Trophoblast cell (in vitro differentiated cells and primary cell): ENCODE data around the gene DUSP5. TPM values are rescaled to one million over a fixed set of nuclear protein-coding genes. Genes with fewer than 3 reads are reported as not detected.

ENCODE experiments used
- DNase-seq, 2 donors: peaks; one replicate each; pipeline ENCODE4 v3.0.0-alpha.2; 2016
- H2AFZ ChIP-seq: 2 replicates; pipeline ENCODE4 v1.6.1; 2013; ENCODE audit warnings: low read length, moderate library complexity, mild to moderate bottlenecking; ENCODE audit not compliant: insufficient read depth, poor library complexity
- H2AK5ac ChIP-seq: 2 replicates; pipeline ENCODE4 v1.6.1; 2013; ENCODE audit warnings: mild to moderate bottlenecking, low read length
- H2BK120ac ChIP-seq: 2 replicates; pipeline ENCODE4 v1.6.1; 2013; ENCODE audit warnings: low read length, mild to moderate bottlenecking, moderate library complexity; ENCODE audit not compliant: insufficient read depth, poor library complexity
- H2BK12ac ChIP-seq: 2 replicates; pipeline ENCODE4 v1.6.1; 2013; ENCODE audit warnings: mild to moderate bottlenecking, low read length, moderate library complexity
- H2BK5ac ChIP-seq: 2 replicates; pipeline ENCODE4 v1.6.1; 2013; ENCODE audit warnings: low read length, low read depth, moderate library complexity, mild to moderate bottlenecking; ENCODE audit not compliant: poor library complexity
- H3K14ac ChIP-seq: 2 replicates; pipeline ENCODE4 v1.6.1; 2013; ENCODE audit warnings: mild to moderate bottlenecking, low read length
- H3K18ac ChIP-seq: 2 replicates; pipeline ENCODE4 v1.6.1; 2013; ENCODE audit warnings: mild to moderate bottlenecking, low read length
- H3K23ac ChIP-seq: 2 replicates; pipeline ENCODE4 v1.6.1; 2013; ENCODE audit warnings: low read length
- H3K27ac ChIP-seq: 2 replicates; pipeline ENCODE4 v1.5.1; 2013; ENCODE audit warnings: low read depth, mild to moderate bottlenecking, inconsistent platforms, low read length, moderate library complexity
- H3K27me3 ChIP-seq: 2 replicates; pipeline ENCODE4 v1.6.1; 2013; ENCODE audit warnings: inconsistent platforms, mild to moderate bottlenecking, low read length, moderate library complexity; ENCODE audit not compliant: insufficient read depth
- H3K36me3 ChIP-seq, 2 experiments: 1 replicate in 1 of 2; 2 replicates in 1 of 2; pipeline ENCODE4 v1.6.1; 2013; ENCODE audit warnings: low read length in 2 of 2, mild to moderate bottlenecking in 2 of 2, moderate library complexity in 1 of 2; ENCODE audit not compliant: insufficient read depth in 2 of 2, control insufficient read depth in 1 of 2
- H3K4ac ChIP-seq: 2 replicates; pipeline ENCODE4 v1.6.1; 2013; ENCODE audit warnings: low read depth, mild to moderate bottlenecking, low read length, moderate library complexity
- H3K4me1 ChIP-seq, 2 experiments: 1 replicate in 1 of 2; 2 replicates in 1 of 2; pipeline ENCODE4 v1.6.1; 2013; ENCODE audit warnings: low read length in 2 of 2, mild to moderate bottlenecking in 2 of 2, moderate library complexity in 1 of 2; ENCODE audit not compliant: insufficient read depth in 2 of 2, control insufficient read depth in 1 of 2
- H3K4me2 ChIP-seq: 2 replicates; pipeline ENCODE4 v1.6.1; 2013; ENCODE audit warnings: inconsistent platforms, mild to moderate bottlenecking, low read length, moderate library complexity
- H3K4me3 ChIP-seq: 2 replicates; pipeline ENCODE4 v1.5.1; 2013; ENCODE audit warnings: mild to moderate bottlenecking, low read depth, low read length, inconsistent platforms
- H3K79me1 ChIP-seq: one replicate; pipeline ENCODE4 v1.6.1; 2013; ENCODE audit warnings: low read length
- H3K79me2 ChIP-seq: 2 replicates; pipeline ENCODE4 v1.6.1; 2013; ENCODE audit warnings: low read length, mild to moderate bottlenecking; ENCODE audit not compliant: control insufficient read depth, insufficient read depth, poor library complexity
- H3K9ac ChIP-seq: 2 replicates; pipeline ENCODE4 v1.6.1; 2013; ENCODE audit warnings: mild to moderate bottlenecking, low read length
- H3K9me3 ChIP-seq: 2 replicates; pipeline ENCODE4 v1.6.1; 2013; ENCODE audit warnings: low read depth, mild to moderate bottlenecking, control low read depth, inconsistent platforms, low read length; ENCODE audit not compliant: insufficient read depth
- H4K12ac ChIP-seq: 2 replicates; pipeline ENCODE4 v1.6.1; 2013; ENCODE audit warnings: low read depth, mild to moderate bottlenecking, low read length, moderate library complexity
- H4K8ac ChIP-seq: 2 replicates; pipeline ENCODE4 v1.6.1; 2013; ENCODE audit warnings: low read depth, mild to moderate bottlenecking, low read length, moderate library complexity
- H4K91ac ChIP-seq: one replicate; pipeline ENCODE4 v1.6.1; 2013; ENCODE audit warnings: low read depth, mild to moderate bottlenecking, low read length, moderate library complexity
- WGBS: extraction: QIAGEN DNeasy Blood & Tissue Kit; methylation state at CpG from one replicate; pipeline ENCODE4 v1.1.7; 2013; ENCODE audit warnings: missing lambda C conversion rate; ENCODE audit not compliant: insufficient read length, insufficient coverage; ENCODE audit errors: extremely low coverage; 5-methylcytosine and 5-hydroxymethylcytosine counted together
- polyA plus RNA-seq: library from polyadenylated mRNA; stranded (reverse); fragments of 200-250 nt; gene quantifications from 2 replicates; pipeline ENCODE4 v1.2.3, GENCODE V29; 2013

DUSP5 gene, protein sequence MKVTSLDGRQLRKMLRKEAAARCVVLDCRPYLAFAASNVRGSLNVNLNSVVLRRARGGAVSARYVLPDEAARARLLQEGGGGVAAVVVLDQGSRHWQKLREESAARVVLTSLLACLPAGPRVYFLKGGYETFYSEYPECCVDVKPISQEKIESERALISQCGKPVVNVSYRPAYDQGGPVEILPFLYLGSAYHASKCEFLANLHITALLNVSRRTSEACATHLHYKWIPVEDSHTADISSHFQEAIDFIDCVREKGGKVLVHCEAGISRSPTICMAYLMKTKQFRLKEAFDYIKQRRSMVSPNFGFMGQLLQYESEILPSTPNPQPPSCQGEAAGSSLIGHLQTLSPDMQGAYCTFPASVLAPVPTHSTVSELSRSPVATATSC
- 157 and 165 TPM in 2 replicates for polyA plus RNA-seq

DNA sequence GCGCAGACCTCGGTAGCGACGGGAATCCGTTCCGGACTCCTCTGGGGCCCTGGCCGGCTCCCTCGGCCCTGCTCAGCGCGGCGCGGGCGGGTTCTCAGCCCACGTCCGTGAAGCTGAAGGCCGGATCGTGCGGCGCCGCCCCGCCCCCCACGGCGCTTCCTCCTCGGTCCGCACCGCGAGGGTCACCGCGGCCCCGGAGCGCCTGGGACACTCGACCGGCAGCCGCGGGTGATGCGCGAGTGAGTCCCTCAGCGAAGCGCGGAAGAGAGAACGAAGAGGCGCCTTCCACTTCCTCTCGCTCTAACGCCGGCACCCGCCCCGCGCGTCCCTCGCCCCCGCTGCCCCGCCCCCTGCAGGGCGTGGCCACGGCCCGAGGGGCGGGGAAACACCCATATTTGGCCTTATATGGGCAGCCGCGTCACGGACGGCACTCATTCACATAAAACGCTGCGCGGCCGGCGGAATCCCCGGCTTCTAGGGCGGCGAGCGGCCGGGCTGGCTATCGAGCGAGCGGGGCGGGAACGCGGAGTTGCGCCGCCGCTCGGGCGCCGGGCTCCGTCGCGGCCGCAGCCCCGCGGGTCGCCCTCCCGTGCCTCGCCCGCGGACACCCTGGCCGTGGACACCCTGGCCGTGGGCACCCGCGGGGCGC is at the start of gene DUSP5:
Gene DUSP5 (plus strand): TSS at position 470 of the 649 bp plus-strand sequence. CDS start 215 bp downstream, outside the sequence.
- H3K79me2 ChIP-seq = peaks cover 23% of the 10 kb centered on the region
- peak within 1 kb of the TSS; percentile 89 for H3K4me3 ChIP-seq
- peaks cover 0 to under 1% of the 10 kb centered on the region in 2 experiments for H3K36me3 ChIP-seq
- H4K91ac ChIP-seq = peak within 1 kb of the TSS; percentile 82
- H2BK120ac ChIP-seq = peak within 1 kb of the TSS; percentile 82
- WGBS = no CpG with 5 or more reads among the region's 98 CpGs
- H3K4ac ChIP-seq = peak within 1 kb of the TSS; percentile 87
- H3K14ac ChIP-seq = peak within 1 kb of the TSS; percentile 94
- peak within 1 kb of the TSS; percentile 73 for H2BK12ac ChIP-seq
- H4K12ac ChIP-seq = peak within 1 kb of the TSS; percentile 54
- H3K9me3 ChIP-seq = no peaks in the 10 kb centered on the region
- peaks cover 30% of the 10 kb centered on the region for H3K79me1 ChIP-seq
- H2AFZ ChIP-seq = peak within 1 kb of the TSS; percentile 79
- peak within 1 kb of the TSS; percentile 44 for H2AK5ac ChIP-seq
- H3K4me2 ChIP-seq = peak within 1 kb of the TSS; percentile 91
- H3K27me3 ChIP-seq = no peaks in the 10 kb centered on the region
- no peak within 1 kb of the TSS for H3K23ac ChIP-seq
- H2BK5ac ChIP-seq = peak within 1 kb of the TSS; percentile 61
- H4K8ac ChIP-seq = peak within 1 kb of the TSS; percentile 76
- H3K9ac ChIP-seq = peak within 1 kb of the TSS; percentile 80
- DNase-seq = peak; percentile 96 to 99
- H3K27ac ChIP-seq = peak within 1 kb of the TSS; percentile 88
- peak within 1 kb of the TSS; percentile 53 for H3K18ac ChIP-seq
- H3K4me1 ChIP-seq = peaks cover 21 to 40% of the 10 kb centered on the region in 2 experiments

DNA sequence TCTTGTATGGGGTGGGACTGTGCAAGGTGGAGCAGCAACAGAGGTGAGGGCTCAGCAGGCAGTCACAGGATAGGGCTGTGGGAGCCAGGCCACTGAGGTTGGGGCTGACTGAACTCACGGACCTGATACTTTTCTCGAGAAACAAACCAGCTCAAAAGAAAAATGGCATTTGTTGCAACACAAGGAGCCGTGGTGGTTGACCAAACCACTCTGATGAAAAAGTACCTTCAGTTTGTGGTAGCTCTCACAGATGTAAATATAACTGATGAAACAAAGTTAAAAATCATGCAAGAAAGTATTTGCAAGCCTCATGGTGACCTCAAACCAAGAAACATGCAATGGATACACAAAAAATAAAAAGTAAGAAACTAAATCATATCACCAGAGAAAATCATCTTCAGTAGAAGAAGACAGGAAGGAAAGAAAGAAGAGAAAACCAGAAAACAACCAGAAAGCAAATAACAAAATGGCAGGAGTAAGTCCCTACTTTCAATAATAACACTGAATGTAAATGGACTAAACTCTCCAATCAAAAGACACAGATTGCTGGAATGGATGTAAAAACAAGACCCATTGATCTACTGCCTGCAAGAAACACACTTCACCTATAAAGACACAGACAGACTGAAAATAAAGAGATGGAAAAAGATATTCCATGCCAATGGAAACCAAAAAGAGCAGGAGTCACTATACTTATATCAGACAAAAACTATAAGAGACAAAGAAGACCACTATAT is 48.9 kb upstream of the DUSP5 start:
- Histone ChIP-seq H2AK5ac (no peak overlapping the region), H3K4ac (no peak overlapping the region), H4K8ac (no peak overlapping the region), H3K23ac (no peak overlapping the region), H2BK120ac (no peak overlapping the region), H3K36me3 (no peaks in the 10 kb centered on the region), H3K4me1 (peaks cover 8 to 11% of the 10 kb centered on the region in 2 experiments), H3K79me2 (no peaks in the 10 kb centered on the region), H3K4me2 (no peak overlapping the region), H2AFZ (no peak overlapping the region), H3K9ac (no peak overlapping the region), H3K18ac (no peak overlapping the region), H3K79me1 (peaks cover 7% of the 10 kb centered on the region), H3K27ac (no peak overlapping the region), H4K12ac (no peak overlapping the region), H3K4me3 (no peak overlapping the region), H3K14ac (no peak overlapping the region), H3K9me3 (no peaks in the 10 kb centered on the region), H2BK5ac (no peak overlapping the region), H4K91ac (no peak overlapping the region), H3K27me3 (no peaks in the 10 kb centered on the region), H2BK12ac (no peak overlapping the region)
- no CpG with 5 or more reads among the region's 3 CpGs for whole genome bisulfite sequencing
- no peak for DNase-seq

DNA sequence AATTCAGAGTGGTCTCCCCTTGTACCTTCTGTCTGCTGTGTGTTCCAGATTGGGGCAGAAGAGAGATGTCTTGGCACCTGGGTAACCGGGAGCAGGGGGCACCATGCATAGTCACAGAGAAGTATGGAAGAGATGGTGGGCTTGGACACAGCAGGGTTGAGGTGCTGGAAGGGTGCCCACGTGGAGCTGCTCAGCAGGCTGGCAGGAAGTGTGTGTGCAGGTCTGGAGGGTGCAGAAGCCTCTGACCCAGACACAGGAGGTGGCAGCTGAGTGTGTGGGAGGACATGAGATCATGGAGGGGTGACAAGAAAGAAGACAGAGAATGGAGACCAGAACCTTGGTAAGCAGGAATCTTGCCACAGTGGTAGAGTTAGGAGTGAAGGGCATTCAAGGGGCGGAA is 42.3 kb upstream of the DUSP5 start:
- H3K27me3 ChIP-seq = no peaks in the 10 kb centered on the region
- no CpG with 5 or more reads among the region's 3 CpGs for WGBS
- H3K4me1 ChIP-seq = peaks cover 10 to 14% of the 10 kb centered on the region in 2 experiments
- no peak overlapping the region for H3K4me3 ChIP-seq
- peaks cover 3% of the 10 kb centered on the region for H3K79me2 ChIP-seq
- no peak overlapping the region for H3K4me2 ChIP-seq
- H2BK12ac ChIP-seq = peak overlapping the region; percentile 72
- peak overlapping the region; percentile 18 for H3K14ac ChIP-seq
- H2BK5ac ChIP-seq = no peak overlapping the region
- no peaks in the 10 kb centered on the region for H3K9me3 ChIP-seq
- H3K36me3 ChIP-seq = no peaks in the 10 kb centered on the region
- peak overlapping the region; percentile 34 for H3K4ac ChIP-seq
- peak overlapping the region; percentile 63 for H4K91ac ChIP-seq
- peak overlapping the region; percentile 13 for H4K8ac ChIP-seq
- peak overlapping the region; percentile 26 for H2BK120ac ChIP-seq
- H2AFZ ChIP-seq = peak overlapping the region; percentile 17
- H3K9ac ChIP-seq = no peak overlapping the region
- H3K23ac ChIP-seq = no peak overlapping the region
- no peak overlapping the region for H4K12ac ChIP-seq
- peak overlapping the region; percentile 57 for H2AK5ac ChIP-seq
- DNase-seq = no peak
- H3K18ac ChIP-seq = peak overlapping the region; percentile 29
- peaks cover 19% of the 10 kb centered on the region for H3K79me1 ChIP-seq
- H3K27ac ChIP-seq = no peak overlapping the region

DNA sequence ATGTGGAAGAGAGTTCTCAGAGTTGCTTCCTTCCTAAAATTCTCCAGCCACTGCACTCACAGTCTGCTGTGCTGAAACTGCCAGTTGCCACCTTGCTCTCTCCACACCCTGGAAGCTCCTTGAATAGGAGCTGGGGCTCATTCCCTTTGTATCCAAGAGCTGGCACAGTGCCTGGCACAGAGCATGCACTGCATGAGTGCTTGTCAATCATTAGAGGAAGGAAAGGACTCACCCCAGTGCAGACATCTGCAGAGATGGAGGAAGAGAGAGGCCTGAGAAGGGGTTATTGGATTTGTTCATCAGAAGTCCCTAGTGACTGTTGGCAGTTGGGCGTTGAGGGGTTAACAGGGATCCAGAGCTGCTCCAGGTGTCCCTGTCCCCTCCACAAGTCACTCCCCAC is 41.7 kb upstream of the DUSP5 start:
- peaks cover 3% of the 10 kb centered on the region for H3K79me2 ChIP-seq
- H3K27me3 ChIP-seq = no peaks in the 10 kb centered on the region
- H3K9me3 ChIP-seq = no peaks in the 10 kb centered on the region
- H3K23ac ChIP-seq = no peak overlapping the region
- H2BK12ac ChIP-seq = peak overlapping the region; percentile 2
- H3K4ac ChIP-seq = no peak overlapping the region
- no peak overlapping the region for H3K4me2 ChIP-seq
- H4K91ac ChIP-seq = peak overlapping the region; percentile 78
- peak overlapping the region; percentile 45 for H2BK120ac ChIP-seq
- H3K9ac ChIP-seq = no peak overlapping the region
- peak overlapping the region; percentile 45 for H4K8ac ChIP-seq
- peak overlapping the region; percentile 56 for H3K27ac ChIP-seq
- no peak overlapping the region for H2AK5ac ChIP-seq
- H4K12ac ChIP-seq = no peak overlapping the region
- DNase-seq = no peak
- H2AFZ ChIP-seq = no peak overlapping the region
- no CpG with 5 or more reads among the region's 1 CpG for WGBS
- H2BK5ac ChIP-seq = peak overlapping the region; percentile 70
- peaks cover 10 to 14% of the 10 kb centered on the region in 2 experiments for H3K4me1 ChIP-seq
- no peak overlapping the region for H3K4me3 ChIP-seq
- no peak overlapping the region for H3K18ac ChIP-seq
- H3K36me3 ChIP-seq = no peaks in the 10 kb centered on the region
- peaks cover 19% of the 10 kb centered on the region for H3K79me1 ChIP-seq
- H3K14ac ChIP-seq = peak overlapping the region; percentile 3
